Activated B cell treated with CpG ODN at 0.5 μM for 24 hours (primary cell): ENCODE data around the gene CHST15. TPM values are rescaled to one million over a fixed set of nuclear protein-coding genes. Genes with fewer than 3 reads are reported as not detected.

Experiments
- ATAC-seq: fragments of 200-7000 bp; cut with Tn5 transposase; one replicate; pipeline ENCODE4 v1.10.0; 2021; ENCODE audit warnings: low read depth, mild to moderate bottlenecking, moderate library complexity
- CTCF ChIA-PET: fragments of 350-600 bp; sonication (Branson Sonifier 250); formaldehyde crosslinking; loops from one replicate; lab custom pipeline; 2021; ENCODE audit warnings: antibody characterized with exemption; lab: Charles Lee
- POLR2A ChIA-PET: fragments of 350-600 bp; sonication (Branson Sonifier 250); formaldehyde crosslinking; loops from one replicate; lab custom pipeline; 2021; ENCODE audit warnings: antibody characterized with exemption; lab: Charles Lee
- DNase-seq: peaks from one replicate; pipeline ENCODE4 v3.0.0; 2022
- H3K27ac Mint-ChIP-seq: one replicate; pipeline ENCODE4 v1.8.0; 2020; ENCODE audit warnings: mixed read lengths
- H3K27me3 Mint-ChIP-seq: one replicate; pipeline ENCODE4 v1.8.0; 2021; ENCODE audit warnings: mixed read lengths
- H3K36me3 Mint-ChIP-seq: one replicate; pipeline ENCODE4 v1.8.0; 2021; ENCODE audit warnings: low read depth, mixed read lengths
- H3K4me1 Mint-ChIP-seq: one replicate; pipeline ENCODE4 v1.8.0; 2021; ENCODE audit warnings: mixed read lengths
- H3K4me3 Mint-ChIP-seq: one replicate; pipeline ENCODE4 v1.8.0; 2020; ENCODE audit warnings: mild to moderate bottlenecking, mixed read lengths
- H3K9me3 Mint-ChIP-seq: one replicate; pipeline ENCODE4 v1.8.0; 2020; ENCODE audit warnings: mixed read lengths
- CTCF ChIP-seq: fragments of 200-600 bp; IDR thresholded peaks from one replicate; pipeline ENCODE4 v1.8.0; 2022; ENCODE audit warnings: antibody characterized with exemption, mild to moderate bottlenecking
- intact Hi-C: fragments of 100-400 bp; cut with micrococcal nuclease; formaldehyde crosslinking; loops from one replicate; pipeline ENCODE4 v1.15.1; 2024
- total RNA-seq: library from RNA; stranded (reverse); gene quantifications from 2 replicates; pipeline ENCODE4 v1.2.3, GENCODE V29; 2022

CHST15 gene
- total RNA-seq, 1 donor from 2014 or later: 13.8 TPM

- H3K9me3 Mint-ChIP-seq: no peaks in the 10 kb centered on the region
- ATAC-seq (no peak), DNase-seq (no peak)
- ChIA-PET CTCF (no interaction called here), POLR2A (interaction anchor here (0.7 to 2.1 kb wide), 4 partner anchors 26 to 83 kb away, joined by 3 to 13 read pairs (median 4); partner anchors contain the start of gene CHST15)
- no peaks in the 10 kb centered on the region for H3K27me3 Mint-ChIP-seq
- peaks cover 33% of the 10 kb centered on the region for H3K4me1 Mint-ChIP-seq
- H3K4me3 Mint-ChIP-seq: no peak overlapping the region
- no peaks in the 10 kb centered on the region for H3K36me3 Mint-ChIP-seq
- TF ChIP-seq CTCF: no peak
- intact Hi-C loops: no loop called here
- H3K27ac Mint-ChIP-seq: no peak overlapping the region
Observed at GRCh38 chr10:124119216-124119615, 25.8 kb upstream of the CHST15 start.

GRCh38 chr10:124117833-124118232, 24.4 kb upstream of the CHST15 start:
- Mint-ChIP-seq H3K36me3 (no peaks in the 10 kb centered on the region), H3K4me3 (no peak overlapping the region), H3K4me1 (peaks cover 33% of the 10 kb centered on the region), H3K27me3 (no peaks in the 10 kb centered on the region), H3K27ac (no peak overlapping the region), H3K9me3 (no peaks in the 10 kb centered on the region)
- TF ChIP-seq CTCF: no peak
- no peak for ATAC-seq
- DNase-seq: no peak
- ChIA-PET POLR2A (interaction anchor here (2.1 to 2.3 kb wide), 2 partner anchors 12 to 25 kb away, joined by 6 to 13 read pairs; partner anchors contain the start of gene CHST15), CTCF (no interaction called here)
- intact Hi-C loops: no loop called here

GRCh38 chr10:124117511-124117785, 24.1 kb upstream of the CHST15 start:
- Mint-ChIP-seq H3K27me3 (no peaks in the 10 kb centered on the region), H3K9me3 (no peaks in the 10 kb centered on the region), H3K27ac (no peak overlapping the region), H3K36me3 (no peaks in the 10 kb centered on the region), H3K4me3 (no peak overlapping the region), H3K4me1 (peaks cover 33% of the 10 kb centered on the region)
- no peak for ATAC-seq
- TF ChIP-seq CTCF: no peak
- DNase-seq: no peak
- POLR2A ChIA-PET: interaction anchor here (2.3 kb wide), 1 partner anchor 12 kb away, joined by 6 read pairs; no protein-coding TSS in a partner anchor
- intact Hi-C loops: no loop called here
- CTCF ChIA-PET: interaction anchor here (0.9 kb wide), 1 partner anchor 11 kb away, joined by 3 read pairs; no protein-coding TSS in a partner anchor

- Mint-ChIP-seq H3K4me1 (peaks cover 33% of the 10 kb centered on the region), H3K4me3 (no peak overlapping the region), H3K36me3 (no peaks in the 10 kb centered on the region), H3K27me3 (no peaks in the 10 kb centered on the region), H3K9me3 (no peaks in the 10 kb centered on the region), H3K27ac (no peak overlapping the region)
- CTCF ChIA-PET: interaction anchor here (0.9 kb wide), 1 partner anchor 10 kb away, joined by 3 read pairs; no protein-coding TSS in a partner anchor
- intact Hi-C loops: no loop called here
- DNase-seq: no peak
- no peak for ATAC-seq
- TF ChIP-seq CTCF: no peak
- POLR2A ChIA-PET: interaction anchor here (2.3 kb wide), 1 partner anchor 11 kb away, joined by 6 read pairs; no protein-coding TSS in a partner anchor
Observed at GRCh38 chr10:124116771-124117510, 23.5 kb upstream of the CHST15 start.

- H3K27ac Mint-ChIP-seq: no peak overlapping the region
- no peaks in the 10 kb centered on the region for H3K27me3 Mint-ChIP-seq
- ATAC-seq: no peak
- H3K9me3 Mint-ChIP-seq: no peaks in the 10 kb centered on the region
- ChIA-PET POLR2A (interaction anchor here (0.8 kb wide), 1 partner anchor 8 kb away, joined by 3 read pairs; no protein-coding TSS in a partner anchor), CTCF (no interaction called here)
- H3K36me3 Mint-ChIP-seq: no peaks in the 10 kb centered on the region
- TF ChIP-seq CTCF: no peak
- intact Hi-C loops: no loop called here
- H3K4me1 Mint-ChIP-seq: peaks cover 51% of the 10 kb centered on the region
- no peak for DNase-seq
- no peak overlapping the region for H3K4me3 Mint-ChIP-seq
Observed at GRCh38 chr10:124114696-124115095, 21.3 kb upstream of the CHST15 start.
